ENCODE data around the gene MPPED1. TPM values are rescaled to one million over a fixed set of nuclear protein-coding genes. Genes with fewer than 3 reads are reported as not detected.

The MPPED1 gene
- polyA plus RNA-seq, 1 donor = 0.35 TPM

DNA sequence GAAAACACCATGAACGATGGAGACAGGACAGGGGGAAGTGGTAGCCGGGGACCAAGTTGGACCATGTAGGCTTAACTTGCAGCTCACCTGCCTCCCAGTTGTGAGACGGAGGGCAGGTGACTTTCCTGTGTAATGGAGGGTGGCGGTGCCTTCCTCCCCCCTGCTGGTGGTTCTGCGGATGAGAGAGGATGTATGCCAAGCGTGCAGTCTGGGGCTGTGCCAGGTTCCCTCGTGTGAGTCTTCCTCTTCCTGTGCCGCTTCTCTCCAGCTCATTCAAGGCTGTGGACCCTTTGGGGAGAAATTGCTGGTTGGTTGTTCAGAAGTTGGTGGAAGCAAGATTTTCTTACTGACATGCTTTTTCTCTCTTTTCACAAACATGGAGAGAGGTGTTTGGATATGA, 35.1 kb downstream of the MPPED1 start:
- DNase-seq (ENCODE audit: low read depth) = no peak

DNA sequence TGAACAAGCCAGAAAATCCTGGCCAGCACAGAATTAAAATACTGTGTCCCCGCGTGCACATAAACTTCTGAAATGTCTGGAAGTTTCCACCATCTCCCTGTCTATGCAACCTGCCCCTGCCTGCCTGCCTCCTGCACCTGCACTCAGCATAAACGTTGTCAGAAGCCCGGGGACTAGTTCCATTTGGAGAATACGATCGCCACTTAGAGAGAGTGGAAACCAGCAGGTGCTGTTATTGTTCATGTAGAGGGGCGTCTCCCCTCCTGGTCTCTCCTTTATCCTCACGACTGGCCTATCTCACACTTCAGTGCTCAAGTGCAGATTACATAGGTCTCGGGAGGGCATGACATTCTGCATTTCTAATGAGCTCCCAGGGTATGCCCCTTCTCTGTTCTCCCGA, 35.6 kb downstream of the MPPED1 start:
- no peak for DNase-seq (ENCODE audit: low read depth)

DNA sequence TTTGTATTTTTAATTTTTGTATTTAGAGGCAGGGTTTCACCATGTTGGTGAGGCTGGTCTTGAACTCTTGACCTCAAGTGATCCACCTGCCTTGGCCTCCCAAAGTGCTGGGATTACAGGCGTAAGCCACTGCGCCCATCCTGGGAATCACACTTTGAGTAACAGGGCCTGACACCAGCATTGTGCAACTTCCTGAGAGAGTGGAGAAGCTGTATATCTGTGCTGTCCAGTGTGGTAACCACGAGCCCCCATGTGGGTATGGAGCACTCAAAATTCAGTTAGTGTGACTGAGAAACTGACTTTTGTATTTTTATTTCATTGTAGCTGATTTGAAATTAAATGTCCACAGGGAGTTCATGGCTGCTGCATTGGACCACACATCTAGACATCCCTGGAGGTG, 36.2 kb downstream of the MPPED1 start:
- DNase-seq (ENCODE audit: low read depth) = no peak

DNA sequence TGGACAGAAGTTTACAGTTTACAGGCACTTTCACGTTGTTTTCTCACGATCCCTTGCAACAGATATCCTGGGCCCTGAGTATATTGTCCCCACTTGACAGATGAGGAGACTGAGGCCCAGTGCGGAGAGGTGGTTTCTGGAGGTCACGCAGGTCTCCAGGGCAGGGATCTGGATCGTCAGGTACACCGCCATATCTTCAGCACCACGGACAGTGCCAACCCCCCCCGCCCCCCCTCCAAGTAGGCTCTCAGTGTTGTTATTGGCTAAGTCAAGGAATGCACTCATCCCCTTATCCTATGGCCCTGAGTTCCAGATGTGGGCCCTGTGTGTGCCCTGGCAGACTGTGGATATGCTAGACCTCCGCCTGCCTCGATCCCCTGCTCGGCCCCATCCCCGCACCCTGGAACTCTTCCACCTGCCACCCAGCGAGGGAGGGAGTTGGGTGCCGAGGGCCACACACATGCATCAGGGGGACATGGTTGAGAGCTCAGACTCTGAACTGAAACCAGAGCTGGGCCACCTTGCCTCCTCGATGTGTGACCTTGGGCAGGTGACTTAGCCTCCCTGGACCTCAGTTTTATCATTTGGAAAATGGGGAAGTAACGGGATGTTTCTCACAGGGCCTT, 37.5 kb downstream of the MPPED1 start:
- DNase-seq (ENCODE audit: low read depth) = no peak

DNA sequence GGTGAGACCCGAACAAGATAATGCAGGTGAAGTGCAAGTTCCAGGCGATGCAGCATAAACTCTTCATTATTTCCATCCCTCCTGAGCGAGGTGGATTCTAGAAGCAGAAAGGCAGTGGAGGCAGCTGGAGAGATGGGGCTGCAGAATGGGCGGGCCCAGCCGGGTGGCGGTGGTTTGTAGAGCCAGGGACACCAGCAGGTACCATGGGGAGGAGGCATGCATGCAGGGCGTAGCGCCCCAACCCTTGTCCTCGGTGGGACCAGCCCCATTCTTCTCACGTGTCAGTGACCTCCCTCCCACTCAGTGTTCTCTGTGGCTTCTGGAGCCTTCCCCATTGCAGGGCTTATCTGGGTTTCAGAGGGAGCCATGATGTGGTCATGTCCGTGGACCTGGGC, 38.0 kb downstream of the MPPED1 start:
- no peak for DNase-seq (ENCODE audit: low read depth)

DNA sequence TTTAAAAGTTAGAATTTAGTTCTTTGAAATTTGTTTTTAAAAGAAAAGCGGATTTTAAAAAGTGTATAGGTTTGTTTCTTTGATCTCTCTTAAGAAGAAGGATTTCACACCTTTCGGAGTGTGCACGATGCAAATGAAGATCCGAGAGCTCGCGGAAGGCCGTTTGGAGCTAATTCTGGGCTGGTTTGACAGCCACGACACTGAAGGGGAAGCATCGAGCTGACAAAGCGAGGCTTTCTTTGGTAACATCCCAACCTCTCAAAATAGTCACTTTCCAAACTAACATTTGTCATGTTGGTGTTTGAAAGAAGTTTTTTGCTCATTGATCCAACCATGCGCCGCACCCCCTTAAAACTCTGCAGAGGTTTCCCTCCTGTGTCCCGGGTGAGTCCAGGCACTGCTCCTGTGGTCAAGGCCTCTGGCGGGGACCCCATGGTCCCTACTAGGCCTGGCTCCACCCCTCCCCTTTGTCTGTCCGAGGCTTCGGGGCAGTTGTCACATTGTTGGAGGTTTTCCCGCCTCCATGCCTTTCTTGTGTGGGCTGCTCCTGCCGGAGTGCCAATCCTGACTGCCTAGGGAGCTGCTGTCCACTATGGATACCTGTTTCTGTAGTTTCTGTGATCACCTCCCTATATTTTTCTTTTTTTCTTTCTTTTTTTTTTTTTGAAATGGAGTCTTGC, 39.7 kb downstream of the MPPED1 start:
- no peak for DNase-seq (ENCODE audit: low read depth)

DNA sequence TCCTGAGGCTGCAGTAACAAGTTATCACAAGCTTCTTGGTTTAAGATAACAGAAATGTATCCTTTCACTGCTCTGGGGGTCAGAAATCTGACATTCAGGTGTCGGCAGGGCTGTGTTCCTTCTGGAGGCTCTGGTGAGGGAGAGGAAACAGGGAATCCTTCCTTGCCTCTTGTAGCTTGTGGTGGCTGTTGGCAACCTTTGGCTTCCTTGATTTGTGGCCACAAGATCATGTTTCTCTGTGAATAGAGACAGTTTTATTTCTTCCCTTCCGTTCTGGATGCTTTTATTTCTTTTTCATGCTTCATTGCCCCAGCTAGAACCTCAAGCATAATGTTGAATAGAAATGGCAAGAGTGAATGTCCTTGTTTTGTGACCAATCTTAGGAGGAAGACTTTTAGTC, 44.0 kb downstream of the MPPED1 start:
- no peak for DNase-seq (ENCODE audit: low read depth)

DNA sequence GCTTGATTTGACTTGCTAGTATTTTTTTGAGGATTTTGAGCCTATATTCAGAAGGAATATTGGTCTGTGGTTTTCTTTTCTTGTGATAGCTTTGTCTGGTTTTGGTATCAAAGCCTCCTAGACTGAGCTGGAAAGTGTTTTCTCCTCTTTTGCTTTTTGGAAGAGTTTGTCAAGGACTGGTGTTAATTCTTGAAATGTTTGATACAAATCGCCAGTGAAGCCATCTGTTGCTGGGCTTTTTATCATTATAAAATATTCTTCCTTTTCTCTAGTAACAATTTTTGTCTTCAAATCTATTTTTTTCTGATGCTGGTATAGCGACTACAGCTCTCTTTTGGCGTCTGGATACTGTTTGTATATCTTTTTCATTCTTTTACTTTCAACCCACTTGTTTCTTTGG, 45.2 kb downstream of the MPPED1 start:
- no peak for DNase-seq (ENCODE audit: low read depth)

DNA sequence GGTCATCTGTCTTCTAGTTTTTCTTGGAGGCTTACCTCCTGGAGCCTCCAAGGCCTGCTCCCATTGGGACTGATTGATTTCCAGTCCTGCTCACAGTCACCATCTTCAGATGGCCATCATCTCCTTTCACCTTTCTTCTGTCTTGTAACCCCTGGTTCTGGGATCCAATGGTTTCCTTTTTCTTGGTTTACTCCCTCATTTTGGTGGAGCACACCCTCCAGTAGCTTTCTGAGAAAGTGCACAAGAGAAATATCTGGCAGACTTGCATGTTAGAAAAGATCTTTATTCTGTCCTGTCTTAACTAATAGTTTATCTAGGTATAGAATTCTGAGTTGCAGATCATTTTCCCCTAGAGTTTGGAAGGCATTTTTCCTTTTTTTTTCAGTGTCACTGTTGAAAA, 50.9 kb downstream of the MPPED1 start:
- no peak for DNase-seq (ENCODE audit: low read depth)

DNA sequence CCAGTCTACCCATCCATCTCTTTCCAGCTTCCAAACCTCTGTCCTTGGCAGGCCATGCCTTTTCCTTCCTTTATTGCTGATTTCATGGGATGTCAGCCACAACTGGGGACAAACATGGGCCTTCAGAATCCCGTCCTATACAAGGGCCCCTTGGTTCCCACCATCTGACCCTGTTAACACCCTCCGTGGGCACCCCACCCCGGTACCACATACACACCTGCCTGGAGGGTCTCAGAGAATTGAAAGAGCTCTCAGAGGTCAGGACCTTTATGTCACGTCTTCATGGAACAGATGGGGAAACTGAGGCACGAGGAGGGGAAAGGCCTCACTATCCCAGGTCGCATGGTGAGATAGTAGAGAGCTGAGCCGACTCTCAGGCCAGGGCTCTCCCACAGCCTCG, 53.0 kb downstream of the MPPED1 start:
- DNase-seq (ENCODE audit: low read depth) = no peak

DNA sequence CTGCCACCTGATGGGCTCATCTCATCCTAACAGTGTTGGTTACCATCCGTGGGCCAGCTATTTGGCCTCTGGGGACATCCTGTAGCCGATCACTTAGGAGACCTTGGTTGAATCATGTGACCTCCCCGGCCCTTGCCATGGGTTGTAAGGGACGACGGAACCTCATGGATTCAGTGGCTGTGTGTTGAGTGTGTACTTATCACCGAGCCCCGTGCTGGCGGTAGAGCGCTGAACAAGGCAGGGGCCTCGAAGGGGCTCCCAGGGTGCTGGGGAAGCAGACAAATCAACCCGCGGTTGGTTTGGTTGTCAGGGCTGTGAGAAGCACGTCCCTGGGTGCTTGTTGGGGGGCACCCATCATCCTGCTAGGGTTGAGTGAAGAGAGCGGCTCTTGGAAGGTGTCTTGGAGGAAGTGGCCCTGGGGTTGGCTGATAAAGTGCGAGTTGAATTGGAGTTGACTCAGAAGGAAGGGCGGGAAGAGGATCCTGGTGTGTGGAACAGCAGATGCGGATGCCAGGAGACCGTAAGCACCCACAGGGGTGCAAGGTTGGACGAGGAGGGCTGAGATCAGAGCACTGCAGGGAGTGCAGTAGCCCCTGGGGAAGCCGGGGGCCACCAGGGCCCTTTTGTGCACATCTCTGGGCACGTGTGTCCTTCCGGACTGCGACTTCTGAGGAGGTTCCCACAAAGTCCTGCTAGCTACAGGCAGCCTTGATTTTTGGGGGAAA, 53.6 kb downstream of the MPPED1 start:
- no peak for DNase-seq (ENCODE audit: low read depth)

DNA sequence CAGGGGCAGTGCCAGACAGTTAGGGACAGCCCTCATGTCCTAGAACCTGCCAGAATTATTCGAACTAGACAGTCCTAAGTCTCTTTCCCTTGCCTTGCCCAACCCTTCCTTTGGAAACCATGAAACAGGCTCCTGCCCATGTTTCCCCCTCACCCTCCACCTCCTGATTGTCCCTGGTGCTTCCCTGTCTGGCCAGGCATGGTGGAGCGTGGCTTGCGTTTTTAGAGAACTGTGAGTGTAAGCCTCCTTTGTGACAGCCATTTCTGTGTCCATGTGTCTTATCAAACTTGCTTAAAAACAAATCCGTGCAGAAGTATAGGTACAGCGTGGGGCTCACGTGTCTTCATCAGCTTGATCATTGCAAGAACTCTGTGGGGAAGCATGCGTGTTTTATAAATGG, 54.9 kb downstream of the MPPED1 start:
- DNase-seq (ENCODE audit: low read depth) = no peak

DNA sequence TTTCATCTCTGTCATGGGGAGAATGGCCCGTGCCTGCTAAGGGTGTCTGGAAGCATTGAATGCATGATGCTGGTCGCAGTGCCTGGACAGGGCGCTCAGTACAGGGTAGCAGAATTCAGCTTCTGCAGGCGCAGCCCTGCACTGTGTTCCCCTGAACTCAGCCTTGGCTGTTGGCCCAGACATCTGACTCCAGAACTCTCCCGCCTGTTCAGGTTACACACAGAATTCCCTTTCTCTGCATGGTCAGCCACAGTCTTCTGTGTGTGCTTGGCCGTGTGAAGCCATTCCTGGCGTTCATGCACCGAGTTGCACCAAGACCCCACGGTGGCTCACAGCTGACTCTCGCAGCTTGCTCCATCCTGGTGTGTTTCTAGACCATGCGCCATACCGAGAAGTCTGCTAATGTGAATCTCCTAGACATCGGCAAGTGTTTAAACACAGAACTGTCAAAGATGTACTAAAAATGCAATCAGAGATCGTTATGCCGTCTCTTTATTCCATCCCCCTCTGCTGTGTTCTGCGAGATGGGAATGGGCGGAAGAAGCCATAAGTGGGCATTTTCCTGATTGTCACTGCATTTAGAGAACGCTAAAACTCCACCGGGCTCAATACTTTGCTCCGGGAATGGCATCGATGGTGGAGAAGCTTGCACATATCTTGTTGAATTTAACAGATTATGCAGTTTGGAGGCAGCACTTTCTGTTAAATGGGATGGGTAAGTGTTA, 55.6 kb downstream of the MPPED1 start:
- no peak for DNase-seq (ENCODE audit: low read depth)

DNA sequence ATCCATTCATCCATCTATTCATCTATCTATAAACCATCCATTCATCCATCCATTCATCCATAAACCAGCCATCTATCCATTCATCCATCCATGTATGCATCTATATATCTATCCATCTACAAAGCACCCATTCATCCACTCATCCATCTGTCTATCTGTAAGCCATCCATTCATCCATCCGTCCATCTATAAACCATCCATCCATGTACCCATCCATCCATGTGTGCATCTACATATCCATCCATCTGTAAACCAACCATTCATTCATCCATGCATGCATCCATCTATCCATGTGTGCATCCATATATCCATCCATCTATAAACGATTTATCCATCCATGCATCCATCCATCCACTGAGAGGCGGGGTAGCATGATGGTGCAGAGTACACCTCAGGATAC, 58.4 kb downstream of the MPPED1 start:
- DNase-seq (ENCODE audit: low read depth) = no peak

DNA sequence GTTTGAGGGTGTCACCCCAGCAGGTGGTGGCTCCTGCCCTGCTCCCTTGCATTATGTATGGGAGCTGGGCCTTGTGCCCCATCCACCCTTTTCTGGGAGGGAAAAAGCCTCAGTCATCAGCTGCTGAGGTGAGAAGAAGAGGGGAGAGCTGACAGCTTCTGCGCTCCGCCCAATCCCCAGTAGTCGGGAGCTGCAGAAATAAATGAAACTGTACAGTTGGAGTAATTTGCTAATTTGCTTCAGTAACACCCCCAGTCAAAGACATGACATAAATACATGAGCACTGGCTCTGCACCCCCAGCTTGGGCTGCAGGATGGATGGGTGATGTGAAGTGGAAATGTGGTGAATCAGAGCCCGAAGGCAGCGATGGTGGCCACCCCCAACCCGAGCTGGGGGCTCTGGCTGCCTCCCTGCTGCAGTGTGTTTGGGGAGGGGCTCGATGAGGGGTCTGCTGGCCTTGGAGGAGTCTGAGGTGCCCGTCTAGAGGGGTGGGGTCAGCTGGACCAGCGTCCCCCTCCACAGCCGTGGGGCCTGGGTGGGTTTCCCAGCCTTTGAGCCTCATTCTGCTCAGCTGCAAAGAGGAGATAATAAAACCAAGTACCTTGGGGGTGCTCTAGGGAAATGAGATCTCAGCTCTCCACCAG, 59.2 kb downstream of the MPPED1 start:
- no peak for DNase-seq (ENCODE audit: low read depth)

DNA sequence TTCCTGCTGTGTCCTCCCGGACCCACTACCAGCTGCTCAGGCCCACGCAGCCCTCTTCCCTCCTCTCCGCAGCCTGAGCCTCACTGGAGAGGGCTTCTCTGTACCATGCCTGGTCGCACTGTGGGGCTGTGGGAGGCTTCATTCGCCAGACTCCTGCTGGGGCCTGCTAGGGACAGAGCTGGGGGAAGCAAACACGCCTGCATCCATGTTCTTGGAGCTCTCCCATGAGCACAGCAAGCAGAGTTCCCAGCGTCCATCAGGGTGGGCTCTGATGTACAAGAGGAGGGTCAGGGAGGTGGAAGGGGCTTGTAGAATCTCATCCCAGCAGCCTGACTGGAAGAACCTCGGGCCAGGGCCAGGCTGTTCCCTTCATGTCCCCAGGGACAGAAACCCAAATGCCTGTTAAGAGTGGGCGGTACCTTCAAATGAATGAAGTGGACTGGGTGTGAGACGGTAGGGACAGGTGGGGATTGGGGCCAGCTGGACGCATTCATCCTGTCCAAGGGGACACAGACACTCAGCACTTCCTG, 59.9 kb downstream of the MPPED1 start:
- no peak for DNase-seq (ENCODE audit: low read depth)

DNA sequence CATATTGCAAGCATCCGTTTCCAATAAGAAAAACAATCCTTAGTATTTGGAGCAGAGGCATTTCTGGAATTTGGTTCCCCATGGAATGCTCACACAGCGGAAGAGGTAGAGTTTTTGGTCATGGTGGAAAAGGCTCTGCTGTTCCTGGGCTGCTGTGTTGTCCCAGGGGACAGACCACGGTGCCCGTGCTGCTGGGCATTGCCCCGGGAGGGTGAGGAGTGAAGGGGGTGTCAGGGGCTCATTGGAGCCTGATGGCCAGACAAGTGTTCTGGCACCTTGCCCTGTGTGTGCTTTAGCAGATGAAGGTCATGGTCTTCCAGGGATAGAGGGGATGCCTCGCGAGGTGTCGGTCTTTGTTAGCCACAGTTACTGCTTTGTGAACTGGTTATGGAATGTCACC, 61.2 kb downstream of the MPPED1 start:
- DNase-seq (ENCODE audit: low read depth) = no peak

DNA sequence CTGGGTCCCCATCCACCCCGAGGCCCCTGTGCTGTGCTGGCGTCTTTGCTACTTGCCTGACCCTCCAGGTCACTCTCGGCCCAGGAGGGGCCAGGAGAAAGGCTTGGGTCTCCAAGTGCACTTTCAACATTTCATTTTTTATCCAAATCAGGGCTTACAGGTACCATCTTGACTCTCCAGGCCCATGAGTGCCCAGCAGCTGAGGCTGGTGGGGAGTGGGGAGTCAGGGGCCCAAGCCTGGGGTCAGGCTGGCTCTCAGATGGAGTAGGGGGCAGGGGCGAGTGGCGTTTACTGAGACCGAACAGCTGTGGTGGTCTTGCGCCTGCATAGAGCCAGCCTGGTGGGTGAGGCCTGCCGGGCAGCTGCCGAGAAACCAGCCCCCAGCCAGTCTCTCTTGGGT, 61.6 kb downstream of the MPPED1 start:
- DNase-seq (ENCODE audit: low read depth) = no peak

DNA sequence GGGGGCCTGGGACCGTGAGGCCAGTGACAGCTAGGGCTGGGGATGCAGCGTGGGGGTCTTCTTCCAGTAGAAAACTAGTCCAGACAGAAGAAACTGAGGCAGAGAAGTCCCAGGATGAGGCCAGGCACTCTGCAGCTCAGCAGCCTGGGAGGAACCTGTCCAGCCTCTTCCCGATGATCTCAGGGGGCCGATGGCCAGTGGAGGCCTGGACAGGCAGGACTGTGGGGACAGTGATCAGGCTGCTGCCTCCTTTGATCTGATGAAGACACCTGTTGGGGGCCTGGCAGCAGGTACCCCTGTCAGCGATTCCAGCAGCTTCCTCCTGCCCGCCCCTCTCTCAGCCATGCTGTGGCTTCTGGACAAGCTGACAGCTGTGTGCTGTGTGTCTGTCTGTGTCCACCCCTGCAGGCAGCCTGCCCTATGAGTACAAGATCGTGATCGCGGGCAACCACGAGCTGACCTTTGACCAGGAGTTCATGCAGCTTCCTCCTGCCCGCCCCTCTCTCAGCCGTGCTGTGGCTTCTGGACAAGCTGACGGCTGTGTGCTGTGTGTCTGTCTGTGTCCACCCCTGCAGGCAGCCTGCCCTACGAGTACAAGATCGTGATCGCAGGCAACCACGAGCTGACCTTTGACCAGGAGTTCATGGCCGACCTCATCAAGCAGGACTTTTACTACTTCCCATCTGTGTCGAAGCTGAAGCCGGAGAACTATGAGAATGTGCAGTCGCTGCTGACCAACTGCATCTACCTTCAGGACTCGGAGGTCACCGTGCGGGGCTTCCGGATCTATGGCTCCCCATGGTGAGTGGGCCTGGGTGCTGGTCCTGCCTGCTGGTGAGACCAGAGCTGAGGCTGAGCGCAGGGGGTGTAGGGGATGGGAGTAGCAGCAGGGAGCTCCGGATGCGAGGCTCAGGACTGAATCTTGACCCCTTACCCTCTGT, 62.6 kb downstream of the MPPED1 start:
- no peak for DNase-seq (ENCODE audit: low read depth)

DNA sequence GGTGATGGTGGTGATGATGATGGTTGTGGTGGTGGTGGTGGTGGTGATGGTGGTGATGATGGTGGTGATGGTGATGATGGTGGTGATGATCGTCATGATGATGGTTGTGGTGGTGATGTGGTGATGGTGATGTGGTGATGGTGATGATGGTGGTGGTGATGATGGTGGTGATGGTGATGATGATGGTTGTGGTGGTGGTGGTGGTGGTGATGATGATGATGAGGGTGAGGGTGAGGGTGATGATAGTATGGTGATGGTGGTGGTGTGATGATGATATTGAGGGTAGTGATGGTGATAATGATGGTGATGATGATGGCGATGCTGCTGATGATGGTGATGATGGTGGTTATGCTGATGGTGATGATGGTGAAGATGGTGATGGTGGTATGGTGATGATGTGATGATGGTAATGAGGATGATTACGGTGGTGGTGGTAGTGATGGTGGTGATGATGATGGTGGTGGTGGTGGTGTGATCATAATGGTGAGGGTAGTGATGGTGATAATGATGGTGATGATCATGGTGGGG, 63.8 kb downstream of the MPPED1 start:
- no peak for DNase-seq (ENCODE audit: low read depth)
